Measurements from ENCODE around the gene SHISA9. TPM values are rescaled to one million over a fixed set of nuclear protein-coding genes. Genes with fewer than 3 reads are reported as not detected.

Gene SHISA9
- total RNA-seq, 1 experiment from 2014 or later: not detected

DNA sequence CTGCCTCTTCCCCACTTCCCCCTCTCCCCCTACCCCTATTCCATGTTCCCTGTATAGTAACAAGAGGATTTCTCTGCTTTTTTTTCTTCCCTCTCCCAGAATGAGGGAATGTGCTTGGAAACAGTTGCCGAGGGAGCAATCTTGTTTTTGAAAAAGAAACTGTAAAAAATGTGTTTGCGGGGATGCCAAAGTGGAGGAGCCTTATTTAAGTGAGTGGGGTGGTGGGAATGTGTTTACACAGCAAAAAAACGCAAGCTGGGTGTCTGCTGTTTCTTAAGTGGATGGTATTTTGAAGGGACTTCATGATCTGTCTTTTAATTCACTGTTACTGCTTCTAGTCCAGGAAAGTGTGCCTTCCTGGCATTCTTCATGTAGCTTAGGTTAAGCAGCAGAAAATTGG lies 254.4 kb downstream of the SHISA9 start:
- RAD21 ChIA-PET (ENCODE audit: low non-redundant PET in 1 of 2, low total read pairs in 2 of 2, uncharacterized antibody in 2 of 2, unreplicated experiment in 2 of 2): no interaction called here
- no peak for TF ChIP-seq FOSL1 (IDR thresholded peaks at IDR 0.05; ENCODE audit: low read depth)
- TF ChIP-seq, protein P1, sequence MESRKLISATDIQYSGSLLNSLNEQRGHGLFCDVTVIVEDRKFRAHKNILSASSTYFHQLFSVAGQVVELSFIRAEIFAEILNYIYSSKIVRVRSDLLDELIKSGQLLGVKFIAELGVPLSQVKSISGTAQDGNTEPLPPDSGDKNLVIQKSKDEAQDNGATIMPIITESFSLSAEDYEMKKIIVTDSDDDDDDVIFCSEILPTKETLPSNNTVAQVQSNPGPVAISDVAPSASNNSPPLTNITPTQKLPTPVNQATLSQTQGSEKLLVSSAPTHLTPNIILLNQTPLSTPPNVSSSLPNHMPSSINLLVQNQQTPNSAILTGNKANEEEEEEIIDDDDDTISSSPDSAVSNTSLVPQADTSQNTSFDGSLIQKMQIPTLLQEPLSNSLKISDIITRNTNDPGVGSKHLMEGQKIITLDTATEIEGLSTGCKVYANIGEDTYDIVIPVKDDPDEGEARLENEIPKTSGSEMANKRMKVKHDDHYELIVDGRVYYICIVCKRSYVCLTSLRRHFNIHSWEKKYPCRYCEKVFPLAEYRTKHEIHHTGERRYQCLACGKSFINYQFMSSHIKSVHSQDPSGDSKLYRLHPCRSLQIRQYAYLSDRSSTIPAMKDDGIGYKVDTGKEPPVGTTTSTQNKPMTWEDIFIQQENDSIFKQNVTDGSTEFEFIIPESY (IDR thresholded peaks at IDR 0.05; ENCODE audit: extremely low read depth, insufficient replicate concordance, low read length): no peak
- no peak overlapping the region for H2AFZ ChIP-seq (ENCODE audit: low read depth, low read length, poor library complexity, severe bottlenecking)
- no peak overlapping the region for H3K4me3 ChIP-seq (replicated peaks in 1 of 2; ENCODE audit: low read depth in 1 of 2, low read length in 2 of 2)
- H3K36me3 ChIP-seq (ENCODE audit: control insufficient read depth in 1 of 2, insufficient read depth in 2 of 2, low read length in 2 of 2): no peaks in the 10 kb centered on the region
- H4K20me1 ChIP-seq (ENCODE audit: insufficient read depth): no peaks in the 10 kb centered on the region
- ATAC-seq (no peak), DNase-seq (ENCODE audit: low read depth, low spot score) (no peak)
- H3K4me2 ChIP-seq (ENCODE audit: low read length): no peak overlapping the region
- H3K9me2 ChIP-seq (ENCODE audit: insufficient read depth): no peaks in the 10 kb centered on the region
- CTCF ChIA-PET: no interaction called here
- H3K9me3 ChIP-seq (ENCODE audit: control insufficient read depth in 1 of 2, insufficient read depth in 1 of 2, low read depth in 1 of 2, low read length in 2 of 2): no peaks in the 10 kb centered on the region
- no peaks in the 10 kb centered on the region for H3K4me1 ChIP-seq (ENCODE audit: control insufficient read depth in 1 of 2, insufficient read depth in 2 of 2, low read length in 2 of 2)
- no peak overlapping the region for H3K9ac ChIP-seq (ENCODE audit: low read length)
- H3K27me3 ChIP-seq (ENCODE audit: insufficient read depth, low read length): no peaks in the 10 kb centered on the region
- no TSS peak for BruUV-seq (replicated peaks)
- POLR2A ChIA-PET: no interaction called here
- H3K27ac ChIP-seq (ENCODE audit: low read depth, low read length): no peak overlapping the region
- intact Hi-C loops (cut with micrococcal nuclease): no loop called here
- no peaks in the 10 kb centered on the region for H3K79me2 ChIP-seq (ENCODE audit: insufficient read depth, low read length)

DNA sequence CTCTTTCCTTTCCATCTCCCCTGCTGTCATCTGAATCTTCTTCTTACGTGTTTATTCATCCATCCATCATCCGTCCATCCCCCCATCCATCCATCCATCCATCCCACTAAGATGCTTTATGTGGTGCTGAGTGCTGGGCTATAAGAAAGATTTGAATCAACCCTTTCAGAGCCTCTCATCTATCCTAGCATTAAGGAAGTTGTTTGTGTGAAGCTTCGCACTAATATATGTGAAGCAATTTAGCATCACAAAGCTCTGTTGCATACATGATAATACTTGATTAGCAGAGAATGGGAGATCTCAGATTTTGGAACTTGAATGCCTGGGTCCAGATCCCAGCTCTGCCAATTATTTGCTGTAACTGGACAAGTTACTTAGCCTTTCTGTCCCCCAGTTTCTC lies 255.7 kb downstream of the SHISA9 start:
- Histone ChIP-seq H3K4me3 (replicated peaks in 1 of 2; ENCODE audit: low read depth in 1 of 2, low read length in 2 of 2) (no peak overlapping the region), H3K9me2 (ENCODE audit: insufficient read depth) (no peaks in the 10 kb centered on the region), H3K4me2 (ENCODE audit: low read length) (no peak overlapping the region), H3K79me2 (ENCODE audit: insufficient read depth, low read length) (no peaks in the 10 kb centered on the region), H3K27ac (ENCODE audit: low read depth, low read length) (no peak overlapping the region), H3K9ac (ENCODE audit: low read length) (no peak overlapping the region), H3K4me1 (ENCODE audit: control insufficient read depth in 1 of 2, insufficient read depth in 2 of 2, low read length in 2 of 2) (no peaks in the 10 kb centered on the region), H4K20me1 (ENCODE audit: insufficient read depth) (no peaks in the 10 kb centered on the region), H3K9me3 (ENCODE audit: control insufficient read depth in 1 of 2, insufficient read depth in 1 of 2, low read depth in 1 of 2, low read length in 2 of 2) (no peaks in the 10 kb centered on the region), H2AFZ (ENCODE audit: low read depth, low read length, poor library complexity, severe bottlenecking) (no peak overlapping the region), H3K36me3 (ENCODE audit: control insufficient read depth in 1 of 2, insufficient read depth in 2 of 2, low read length in 2 of 2) (no peaks in the 10 kb centered on the region), H3K27me3 (ENCODE audit: insufficient read depth, low read length) (no peaks in the 10 kb centered on the region)
- ATAC-seq (no peak), DNase-seq (ENCODE audit: low read depth, low spot score) (no peak)
- POLR2A ChIA-PET: no interaction called here
- RAD21 ChIA-PET (ENCODE audit: low non-redundant PET in 1 of 2, low total read pairs in 2 of 2, uncharacterized antibody in 2 of 2, unreplicated experiment in 2 of 2): no interaction called here
- intact Hi-C loops (cut with micrococcal nuclease): no loop called here
- CTCF ChIA-PET: no interaction called here
- BruUV-seq (replicated peaks): no TSS peak
- TF ChIP-seq EGR1 (IDR thresholded peaks at IDR 0.05; ENCODE audit: low read depth): no peak
- TF ChIP-seq, protein P2, sequence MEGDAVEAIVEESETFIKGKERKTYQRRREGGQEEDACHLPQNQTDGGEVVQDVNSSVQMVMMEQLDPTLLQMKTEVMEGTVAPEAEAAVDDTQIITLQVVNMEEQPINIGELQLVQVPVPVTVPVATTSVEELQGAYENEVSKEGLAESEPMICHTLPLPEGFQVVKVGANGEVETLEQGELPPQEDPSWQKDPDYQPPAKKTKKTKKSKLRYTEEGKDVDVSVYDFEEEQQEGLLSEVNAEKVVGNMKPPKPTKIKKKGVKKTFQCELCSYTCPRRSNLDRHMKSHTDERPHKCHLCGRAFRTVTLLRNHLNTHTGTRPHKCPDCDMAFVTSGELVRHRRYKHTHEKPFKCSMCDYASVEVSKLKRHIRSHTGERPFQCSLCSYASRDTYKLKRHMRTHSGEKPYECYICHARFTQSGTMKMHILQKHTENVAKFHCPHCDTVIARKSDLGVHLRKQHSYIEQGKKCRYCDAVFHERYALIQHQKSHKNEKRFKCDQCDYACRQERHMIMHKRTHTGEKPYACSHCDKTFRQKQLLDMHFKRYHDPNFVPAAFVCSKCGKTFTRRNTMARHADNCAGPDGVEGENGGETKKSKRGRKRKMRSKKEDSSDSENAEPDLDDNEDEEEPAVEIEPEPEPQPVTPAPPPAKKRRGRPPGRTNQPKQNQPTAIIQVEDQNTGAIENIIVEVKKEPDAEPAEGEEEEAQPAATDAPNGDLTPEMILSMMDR (IDR thresholded peaks at IDR 0.05 in 2 of 3, conservative IDR thresholded peaks at IDR 0.05 in 1 of 3; ENCODE audit: borderline replicate concordance in 1 of 3, insufficient read depth in 1 of 3, low read depth in 2 of 3, low read length in 2 of 3): no peak
- TF ChIP-seq, protein P1 (IDR thresholded peaks at IDR 0.05; ENCODE audit: extremely low read depth, insufficient replicate concordance, low read length): no peak
- TF ChIP-seq SRF (IDR thresholded peaks at IDR 0.05; ENCODE audit: low read depth): no peak
- no peak for TF ChIP-seq TCF7L2 (IDR thresholded peaks at IDR 0.05; ENCODE audit: borderline replicate concordance, extremely low read depth, insufficient read depth, insufficient read length)
- TF ChIP-seq JUND (IDR thresholded peaks at IDR 0.05): no peak
- no peak for TF ChIP-seq SP1 (IDR thresholded peaks at IDR 0.05; ENCODE audit: low read depth)
- TF ChIP-seq, protein P3, sequence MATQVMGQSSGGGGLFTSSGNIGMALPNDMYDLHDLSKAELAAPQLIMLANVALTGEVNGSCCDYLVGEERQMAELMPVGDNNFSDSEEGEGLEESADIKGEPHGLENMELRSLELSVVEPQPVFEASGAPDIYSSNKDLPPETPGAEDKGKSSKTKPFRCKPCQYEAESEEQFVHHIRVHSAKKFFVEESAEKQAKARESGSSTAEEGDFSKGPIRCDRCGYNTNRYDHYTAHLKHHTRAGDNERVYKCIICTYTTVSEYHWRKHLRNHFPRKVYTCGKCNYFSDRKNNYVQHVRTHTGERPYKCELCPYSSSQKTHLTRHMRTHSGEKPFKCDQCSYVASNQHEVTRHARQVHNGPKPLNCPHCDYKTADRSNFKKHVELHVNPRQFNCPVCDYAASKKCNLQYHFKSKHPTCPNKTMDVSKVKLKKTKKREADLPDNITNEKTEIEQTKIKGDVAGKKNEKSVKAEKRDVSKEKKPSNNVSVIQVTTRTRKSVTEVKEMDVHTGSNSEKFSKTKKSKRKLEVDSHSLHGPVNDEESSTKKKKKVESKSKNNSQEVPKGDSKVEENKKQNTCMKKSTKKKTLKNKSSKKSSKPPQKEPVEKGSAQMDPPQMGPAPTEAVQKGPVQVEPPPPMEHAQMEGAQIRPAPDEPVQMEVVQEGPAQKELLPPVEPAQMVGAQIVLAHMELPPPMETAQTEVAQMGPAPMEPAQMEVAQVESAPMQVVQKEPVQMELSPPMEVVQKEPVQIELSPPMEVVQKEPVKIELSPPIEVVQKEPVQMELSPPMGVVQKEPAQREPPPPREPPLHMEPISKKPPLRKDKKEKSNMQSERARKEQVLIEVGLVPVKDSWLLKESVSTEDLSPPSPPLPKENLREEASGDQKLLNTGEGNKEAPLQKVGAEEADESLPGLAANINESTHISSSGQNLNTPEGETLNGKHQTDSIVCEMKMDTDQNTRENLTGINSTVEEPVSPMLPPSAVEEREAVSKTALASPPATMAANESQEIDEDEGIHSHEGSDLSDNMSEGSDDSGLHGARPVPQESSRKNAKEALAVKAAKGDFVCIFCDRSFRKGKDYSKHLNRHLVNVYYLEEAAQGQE (IDR thresholded peaks at IDR 0.05; ENCODE audit: low read depth): no peak
- TF ChIP-seq EZH2phosphoT487 (IDR thresholded peaks at IDR 0.05; ENCODE audit: borderline replicate concordance): no peak
